Thyroid gland (tissue), 4 donors: ENCODE measurements around the gene SLC25A3.

Experiments used
- CTCF ChIP-seq, 6 experiments: fragments of 200-600 bp in 3 of 6; fragments of 450-650 bp in 3 of 6; sonication (generic) in 3 of 6; IDR thresholded peaks; one replicate each; pipeline ENCODE4 v1.5.1; 2016 to 2019; ENCODE audit warnings: antibody characterized with exemption in 6 of 6, mild to moderate bottlenecking in 2 of 6, inconsistent platforms in 1 of 6, moderate library complexity in 1 of 6
- POLR2A ChIP-seq, 2 donors: fragments of 450-650 bp; IDR thresholded peaks; one replicate each; pipeline ENCODE4 v1.6.1; 2017; ENCODE audit warnings: antibody characterized with exemption in 2 of 2, mild to moderate bottlenecking in 2 of 2, moderate library complexity in 1 of 2

GRCh38 chr12:98610596-98610995, 17.1 kb downstream of the SLC25A3 start:
- no peak for TF ChIP-seq CTCF (IDR thresholded peaks at IDR 0.05)
- no peak for TF ChIP-seq POLR2A (IDR thresholded peaks at IDR 0.05)
